HepG2 (cell line): Measurements from ENCODE around the gene PFDN2.

Experiments
- CEBPB ChIP-seq: IDR thresholded peaks from 2 replicates; pipeline ENCODE4 v1.6.1; 2011; ENCODE audit warnings: low read depth, low read length, improper control_type of control experiment, borderline replicate concordance
- FOSL1 ChIP-seq: sonication (generic); formaldehyde crosslinking; IDR thresholded peaks from 2 replicates; pipeline ENCODE4 v1.9.0; 2021; ENCODE audit warnings: missing genetic modification reagents, borderline replicate concordance
- KDM1A ChIP-seq: IDR thresholded peaks from 2 replicates; pipeline ENCODE4 v1.6.1; 2016; ENCODE audit warnings: missing compliant biosample characterization
- KDM5A ChIP-seq: fragments of 200-600 bp; sonication (generic); IDR thresholded peaks from 2 replicates; pipeline ENCODE4 v1.7.0; 2018; ENCODE audit warnings: antibody characterized with exemption, mild to moderate bottlenecking, low read length, borderline replicate concordance
- MAX ChIP-seq: IDR thresholded peaks from 2 replicates; pipeline ENCODE4 v1.6.1; 2012; ENCODE audit warnings: inconsistent platforms
- NKX3-1 ChIP-seq: sonication (generic); formaldehyde crosslinking; IDR thresholded peaks from 2 replicates; pipeline ENCODE4 v1.5.0; 2020; ENCODE audit warnings: missing genetic modification reagents
- PHF8 ChIP-seq: sonication (generic); formaldehyde crosslinking; IDR thresholded peaks from 2 replicates; pipeline ENCODE4 v1.5.0; 2020; ENCODE audit warnings: missing genetic modification reagents
- STAG1 ChIP-seq: sonication (generic); formaldehyde crosslinking; IDR thresholded peaks from 2 replicates; pipeline ENCODE4 v1.4.0; 2020; ENCODE audit warnings: missing genetic modification reagents
- ZNF235 ChIP-seq: sonication (generic); formaldehyde crosslinking; IDR thresholded peaks from 2 replicates; pipeline ENCODE4 v1.8.1; 2023; ENCODE audit warnings: mild to moderate bottlenecking, missing genetic modification reagents, borderline replicate concordance
- ZNF326 ChIP-seq: sonication (generic); formaldehyde crosslinking; IDR thresholded peaks from 2 replicates; pipeline ENCODE4 v1.4.0; 2020; ENCODE audit warnings: missing genetic modification reagents, borderline replicate concordance
- ZNF331 ChIP-seq: sonication (generic); formaldehyde crosslinking; IDR thresholded peaks from 2 replicates; pipeline ENCODE4 v1.4.0; 2020; ENCODE audit warnings: missing genetic modification reagents
- ZNF629 ChIP-seq: sonication (generic); formaldehyde crosslinking; conservative IDR thresholded peaks from 2 replicates; pipeline ENCODE4 v1.5.0; 2020; ENCODE audit warnings: missing genetic modification reagents
- TF ChIP-seq, protein P1 (sequence below): sonication (generic); formaldehyde crosslinking; IDR thresholded peaks from 2 replicates; pipeline ENCODE4 v1.4.0; 2020; ENCODE audit warnings: missing genetic modification reagents
- TF ChIP-seq, protein P2 (sequence below), 2 experiments: fragments of 450-650 bp in 1 of 2; sonication (generic) in 1 of 2; formaldehyde crosslinking in 1 of 2; IDR thresholded peaks; 2 replicates each; pipeline versions ENCODE4 v1.6.1 to v1.8.0; 2016 to 2022; ENCODE audit warnings: antibody characterized with exemption in 1 of 2, mild to moderate bottlenecking in 1 of 2, missing genetic modification reagents in 1 of 2

DNA sequence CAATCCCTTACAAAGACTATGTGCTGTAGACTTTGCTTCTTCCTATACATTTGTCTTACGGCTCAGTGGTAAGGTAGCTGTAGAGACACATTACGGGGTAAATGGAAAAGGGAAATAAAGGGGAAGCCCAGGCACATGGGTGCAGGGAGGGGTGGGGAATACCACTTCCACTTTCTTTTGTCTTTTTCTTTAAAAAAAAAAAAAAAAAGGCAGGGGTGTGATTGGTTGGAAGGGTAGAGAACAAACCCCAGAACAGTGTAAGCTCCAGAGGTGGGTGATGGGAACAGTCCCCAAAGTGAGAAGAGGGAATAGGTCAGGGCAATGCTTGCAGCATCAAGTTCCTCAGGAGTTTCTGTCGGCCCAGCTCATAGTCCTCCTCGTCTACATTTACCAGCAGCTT lies 4.0 kb upstream of the PFDN2 start:
- TF ChIP-seq ZNF326 (CRISPR knock-in tag), result no peak
- no peak for TF ChIP-seq ZNF235 (CRISPR knock-in tag)
- TF ChIP-seq KDM1A (CRISPR knock-in tag), result no peak
- no peak for TF ChIP-seq MAX
- no peak for TF ChIP-seq NKX3-1 (CRISPR knock-in tag)
- TF ChIP-seq FOSL1 (CRISPR knock-in tag), result no peak
- no peak for TF ChIP-seq ZNF331 (CRISPR knock-in tag)
- no peak for TF ChIP-seq ZNF629 (CRISPR knock-in tag)
- TF ChIP-seq, protein P1, sequence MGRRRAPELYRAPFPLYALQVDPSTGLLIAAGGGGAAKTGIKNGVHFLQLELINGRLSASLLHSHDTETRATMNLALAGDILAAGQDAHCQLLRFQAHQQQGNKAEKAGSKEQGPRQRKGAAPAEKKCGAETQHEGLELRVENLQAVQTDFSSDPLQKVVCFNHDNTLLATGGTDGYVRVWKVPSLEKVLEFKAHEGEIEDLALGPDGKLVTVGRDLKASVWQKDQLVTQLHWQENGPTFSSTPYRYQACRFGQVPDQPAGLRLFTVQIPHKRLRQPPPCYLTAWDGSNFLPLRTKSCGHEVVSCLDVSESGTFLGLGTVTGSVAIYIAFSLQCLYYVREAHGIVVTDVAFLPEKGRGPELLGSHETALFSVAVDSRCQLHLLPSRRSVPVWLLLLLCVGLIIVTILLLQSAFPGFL (CRISPR knock-in tag), result no peak
- TF ChIP-seq CEBPB, result no peak
- TF ChIP-seq, protein P2, sequence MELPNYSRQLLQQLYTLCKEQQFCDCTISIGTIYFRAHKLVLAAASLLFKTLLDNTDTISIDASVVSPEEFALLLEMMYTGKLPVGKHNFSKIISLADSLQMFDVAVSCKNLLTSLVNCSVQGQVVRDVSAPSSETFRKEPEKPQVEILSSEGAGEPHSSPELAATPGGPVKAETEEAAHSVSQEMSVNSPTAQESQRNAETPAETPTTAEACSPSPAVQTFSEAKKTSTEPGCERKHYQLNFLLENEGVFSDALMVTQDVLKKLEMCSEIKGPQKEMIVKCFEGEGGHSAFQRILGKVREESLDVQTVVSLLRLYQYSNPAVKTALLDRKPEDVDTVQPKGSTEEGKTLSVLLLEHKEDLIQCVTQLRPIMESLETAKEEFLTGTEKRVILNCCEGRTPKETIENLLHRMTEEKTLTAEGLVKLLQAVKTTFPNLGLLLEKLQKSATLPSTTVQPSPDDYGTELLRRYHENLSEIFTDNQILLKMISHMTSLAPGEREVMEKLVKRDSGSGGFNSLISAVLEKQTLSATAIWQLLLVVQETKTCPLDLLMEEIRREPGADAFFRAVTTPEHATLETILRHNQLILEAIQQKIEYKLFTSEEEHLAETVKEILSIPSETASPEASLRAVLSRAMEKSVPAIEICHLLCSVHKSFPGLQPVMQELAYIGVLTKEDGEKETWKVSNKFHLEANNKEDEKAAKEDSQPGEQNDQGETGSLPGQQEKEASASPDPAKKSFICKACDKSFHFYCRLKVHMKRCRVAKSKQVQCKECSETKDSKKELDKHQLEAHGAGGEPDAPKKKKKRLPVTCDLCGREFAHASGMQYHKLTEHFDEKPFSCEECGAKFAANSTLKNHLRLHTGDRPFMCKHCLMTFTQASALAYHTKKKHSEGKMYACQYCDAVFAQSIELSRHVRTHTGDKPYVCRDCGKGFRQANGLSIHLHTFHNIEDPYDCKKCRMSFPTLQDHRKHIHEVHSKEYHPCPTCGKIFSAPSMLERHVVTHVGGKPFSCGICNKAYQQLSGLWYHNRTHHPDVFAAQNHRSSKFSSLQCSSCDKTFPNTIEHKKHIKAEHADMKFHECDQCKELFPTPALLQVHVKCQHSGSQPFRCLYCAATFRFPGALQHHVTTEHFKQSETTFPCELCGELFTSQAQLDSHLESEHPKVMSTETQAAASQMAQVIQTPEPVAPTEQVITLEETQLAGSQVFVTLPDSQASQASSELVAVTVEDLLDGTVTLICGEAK (IDR thresholded peaks at IDR 0.05), result no peak
- TF ChIP-seq, protein P2 (CRISPR knock-in tag; IDR thresholded peaks at IDR 0.05), result no peak
- TF ChIP-seq KDM5A, result no peak
- no peak for TF ChIP-seq PHF8 (CRISPR knock-in tag)
- no peak for TF ChIP-seq STAG1 (CRISPR knock-in tag)
